BJ (cell line): Measurements from ENCODE around the gene EML6. TPM values are rescaled to one million over a fixed set of nuclear protein-coding genes. Genes with fewer than 3 reads are reported as not detected.

Experiments
- CTCF ChIA-PET: fragments of 350-600 bp; formaldehyde crosslinking; extraction: SDS; loops from one replicate; lab custom pipeline; 2021; ENCODE audit warnings: antibody characterized with exemption, inconsistent platforms; lab: Yijun Ruan, JAX
- POLR2A ChIA-PET: fragments of 300-600 bp; sonication (Branson Sonifier 250); formaldehyde crosslinking; extraction: SDS; loops from one replicate; lab custom pipeline; 2021; ENCODE audit warnings: antibody characterized with exemption; lab: Charles Lee
- DNase-seq: peaks from one replicate; pipeline ENCODE4 v3.0.0-alpha.2; 2011; ENCODE audit warnings: low read depth
- H3K27me3 ChIP-seq: 2 replicates; pipeline ENCODE4 v1.6.0; 2011; ENCODE audit warnings: low read length; ENCODE audit not compliant: control insufficient read depth, insufficient read depth
- H3K36me3 ChIP-seq: 2 replicates; pipeline ENCODE4 v1.5.1; 2011; ENCODE audit warnings: low read length; ENCODE audit not compliant: control insufficient read depth, insufficient read depth
- H3K4me3 ChIP-seq: 2 replicates; pipeline ENCODE4 v1.5.1; 2011; ENCODE audit warnings: low read depth, mild to moderate bottlenecking, control low read depth, low read length
- polyA plus RNA-seq: library from polyadenylated mRNA; depleted of rRNA; stranded (reverse); fragments of >200 nt; gene quantifications from 2 replicates; pipeline ENCODE4 v1.2.3, GENCODE V29; 2011
- small RNA-seq: library from RNA; depleted of rRNA; stranded (forward); fragments of <200 nt; gene quantifications from one replicate; pipeline ENCODE3, GENCODE V24; 2012; ENCODE audit warnings: low replicate concordance, low read depth; ENCODE audit not compliant: insufficient read length
- TF ChIP-seq, protein P1 (sequence below): IDR thresholded peaks from 2 replicates; pipeline ENCODE4 v1.5.1; 2011; ENCODE audit warnings: low read depth, mild to moderate bottlenecking, control low read depth, inconsistent platforms, low read length, moderate library complexity; ENCODE audit not compliant: insufficient read depth

Gene EML6
- polyA plus RNA-seq, 1 experiment = 0.18 TPM

DNA sequence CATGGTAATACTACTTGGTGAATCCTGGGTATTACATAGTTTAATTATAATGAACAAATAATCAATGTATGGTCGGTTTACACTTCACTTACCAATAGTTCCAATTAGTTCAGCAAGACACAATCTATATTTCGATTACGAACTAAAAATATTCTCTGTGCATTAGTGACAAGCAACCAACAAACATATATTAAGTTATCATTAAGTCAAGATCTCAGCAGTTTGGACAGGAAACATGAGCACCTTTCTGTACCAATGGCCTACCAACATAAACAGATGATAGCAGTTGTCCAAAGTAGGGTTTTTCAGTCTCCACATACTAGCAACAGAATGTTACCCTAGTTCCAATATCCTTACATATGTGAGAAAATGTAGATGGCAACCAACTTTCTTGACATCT, 294.0 kb downstream of the EML6 start:
- Histone ChIP-seq H3K36me3 (peaks cover 1% of the 10 kb centered on the region; the same call in 1 of the 2 replicates), H3K4me3 (no peak overlapping the region), H3K27me3 (no peaks in the 10 kb centered on the region)
- CTCF ChIA-PET = interaction anchor here (1.1 to 3.3 kb wide), 3 partner anchors 12 to 117 kb away, joined by 3 to 11 read pairs (median 5); no protein-coding TSS in a partner anchor
- POLR2A ChIA-PET = no interaction called here
- TF ChIP-seq, protein P1, sequence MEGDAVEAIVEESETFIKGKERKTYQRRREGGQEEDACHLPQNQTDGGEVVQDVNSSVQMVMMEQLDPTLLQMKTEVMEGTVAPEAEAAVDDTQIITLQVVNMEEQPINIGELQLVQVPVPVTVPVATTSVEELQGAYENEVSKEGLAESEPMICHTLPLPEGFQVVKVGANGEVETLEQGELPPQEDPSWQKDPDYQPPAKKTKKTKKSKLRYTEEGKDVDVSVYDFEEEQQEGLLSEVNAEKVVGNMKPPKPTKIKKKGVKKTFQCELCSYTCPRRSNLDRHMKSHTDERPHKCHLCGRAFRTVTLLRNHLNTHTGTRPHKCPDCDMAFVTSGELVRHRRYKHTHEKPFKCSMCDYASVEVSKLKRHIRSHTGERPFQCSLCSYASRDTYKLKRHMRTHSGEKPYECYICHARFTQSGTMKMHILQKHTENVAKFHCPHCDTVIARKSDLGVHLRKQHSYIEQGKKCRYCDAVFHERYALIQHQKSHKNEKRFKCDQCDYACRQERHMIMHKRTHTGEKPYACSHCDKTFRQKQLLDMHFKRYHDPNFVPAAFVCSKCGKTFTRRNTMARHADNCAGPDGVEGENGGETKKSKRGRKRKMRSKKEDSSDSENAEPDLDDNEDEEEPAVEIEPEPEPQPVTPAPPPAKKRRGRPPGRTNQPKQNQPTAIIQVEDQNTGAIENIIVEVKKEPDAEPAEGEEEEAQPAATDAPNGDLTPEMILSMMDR = no peak
- DNase-seq = no peak

DNA sequence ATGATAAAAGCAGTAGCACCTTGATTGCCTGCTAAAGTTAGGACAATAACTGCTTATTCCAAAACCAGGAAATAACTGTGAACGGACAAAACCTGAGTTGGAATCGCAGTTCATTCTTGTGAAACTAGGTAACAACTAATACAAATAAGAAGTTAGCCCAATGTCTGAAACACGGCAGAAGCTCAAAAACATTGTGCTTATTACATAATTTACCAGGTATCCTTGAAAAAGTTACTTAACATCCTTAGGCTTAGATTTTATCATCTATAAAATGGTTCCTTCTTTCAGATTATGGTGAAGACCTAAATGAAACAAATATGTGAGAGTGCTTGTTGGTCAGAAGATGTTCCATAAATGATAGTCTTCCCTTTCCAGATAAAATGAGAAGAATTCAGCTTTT, 294.4 kb downstream of the EML6 start:
- Histone ChIP-seq H3K36me3 (peaks cover 1% of the 10 kb centered on the region; the same call in 1 of the 2 replicates), H3K27me3 (no peaks in the 10 kb centered on the region), H3K4me3 (no peak overlapping the region)
- ChIA-PET POLR2A (no interaction called here), CTCF (interaction anchor here (3.3 kb wide), 1 partner anchor 31 kb away, joined by 11 read pairs; no protein-coding TSS in a partner anchor)
- TF ChIP-seq, protein P1 = no peak
- no peak for DNase-seq

DNA sequence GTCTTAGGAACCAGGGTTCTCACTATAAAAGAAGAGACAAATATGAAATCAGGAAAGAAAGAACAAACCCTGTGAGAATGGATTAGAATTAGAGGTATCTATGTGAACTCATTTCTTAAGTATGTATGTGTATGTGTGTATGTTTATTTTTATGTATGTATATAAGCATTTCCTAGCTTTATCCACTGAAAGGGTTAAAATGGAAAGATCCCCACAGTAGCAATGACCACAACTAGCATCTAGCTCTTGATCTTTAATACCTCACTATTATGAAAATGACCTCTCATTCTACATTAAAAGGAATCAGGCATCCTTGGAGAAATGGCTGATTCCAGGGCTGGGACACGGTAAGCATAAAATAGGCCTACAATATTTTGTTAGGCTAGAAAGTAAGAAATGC, 295.2 kb downstream of the EML6 start:
- H3K27me3 ChIP-seq = no peaks in the 10 kb centered on the region
- DNase-seq = no peak
- peaks cover 1% of the 10 kb centered on the region; the same call in 1 of the 2 replicates for H3K36me3 ChIP-seq
- CTCF ChIA-PET = interaction anchor here (0.5 to 3.3 kb wide), 2 partner anchors 30 to 142 kb away, joined by 3 to 11 read pairs; no protein-coding TSS in a partner anchor
- TF ChIP-seq, protein P1 = no peak
- H3K4me3 ChIP-seq = no peak overlapping the region
- POLR2A ChIA-PET = no interaction called here

DNA sequence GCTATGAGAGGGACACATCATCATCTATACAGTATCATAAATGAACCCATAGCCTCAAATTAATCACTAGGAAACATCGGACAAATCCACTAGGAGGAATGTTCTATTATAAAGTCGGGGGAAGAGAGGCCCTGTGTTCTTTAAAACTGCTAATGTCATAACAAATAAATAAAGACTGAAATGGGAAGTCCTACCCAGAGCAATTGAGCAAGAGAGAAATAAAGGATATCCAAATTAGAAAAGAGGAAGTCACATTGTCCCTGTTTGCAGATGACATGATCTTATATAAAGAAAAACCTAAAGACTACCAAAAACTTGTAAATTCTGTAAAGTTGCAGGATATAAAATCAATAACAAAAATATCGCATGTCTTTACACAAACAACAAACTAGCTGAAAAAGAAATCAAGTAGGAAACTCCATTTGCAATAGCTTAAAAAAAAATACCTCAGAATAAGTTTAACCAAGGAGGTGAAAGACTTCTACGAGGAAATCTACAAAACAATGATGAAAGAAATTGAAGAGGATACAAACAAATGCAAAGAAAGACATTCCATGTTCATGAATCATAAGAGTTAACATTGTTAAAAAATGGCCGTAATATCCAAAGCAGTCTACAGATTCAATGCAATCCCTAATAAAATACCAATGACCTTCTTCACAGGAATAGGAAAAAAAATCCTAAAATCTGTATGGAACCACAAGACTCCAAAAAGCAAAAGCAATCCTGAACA, 296.2 kb downstream of the EML6 start:
- TF ChIP-seq, protein P1 = no peak
- POLR2A ChIA-PET = no interaction called here
- Histone ChIP-seq H3K36me3 (peaks cover 1% of the 10 kb centered on the region; the same call in 1 of the 2 replicates), H3K4me3 (no peak overlapping the region), H3K27me3 (no peaks in the 10 kb centered on the region)
- CTCF ChIA-PET = interaction anchor here (1.2 to 3.3 kb wide), 3 partner anchors 29 to 120 kb away, joined by 4 to 11 read pairs (median 5); no protein-coding TSS in a partner anchor
- no peak for DNase-seq

Small RNAs within 50 kb of the gene (small RNA-seq; reads per million reads assigned to genes)
- gene RNU6-433P = not detected
- gene RNU7-81P = not detected
